ENCODE results near the gene TMC1.

TMC1 gene

GRCh38 chr9:72701510-72701909 is 180.1 kb downstream of the TMC1 start:
- H3K4me3 ChIP-seq (ENCODE audit: low read depth, low read length): no peak overlapping the region
- DNase-seq (ENCODE audit: low read depth): no peak
- TF ChIP-seq CTCF (IDR thresholded peaks at IDR 0.05; ENCODE audit: low read depth, low read length) (no peak), MYC (IDR thresholded peaks at IDR 0.05; ENCODE audit: low read depth, low read length) (no peak), POLR2A (IDR thresholded peaks at IDR 0.05; ENCODE audit: extremely low read depth, insufficient read length) (no peak)
- TF ChIP-seq, protein P1, sequence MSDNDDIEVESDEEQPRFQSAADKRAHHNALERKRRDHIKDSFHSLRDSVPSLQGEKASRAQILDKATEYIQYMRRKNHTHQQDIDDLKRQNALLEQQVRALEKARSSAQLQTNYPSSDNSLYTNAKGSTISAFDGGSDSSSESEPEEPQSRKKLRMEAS (IDR thresholded peaks at IDR 0.05; ENCODE audit: low read depth, low read length): no peak

DNA sequence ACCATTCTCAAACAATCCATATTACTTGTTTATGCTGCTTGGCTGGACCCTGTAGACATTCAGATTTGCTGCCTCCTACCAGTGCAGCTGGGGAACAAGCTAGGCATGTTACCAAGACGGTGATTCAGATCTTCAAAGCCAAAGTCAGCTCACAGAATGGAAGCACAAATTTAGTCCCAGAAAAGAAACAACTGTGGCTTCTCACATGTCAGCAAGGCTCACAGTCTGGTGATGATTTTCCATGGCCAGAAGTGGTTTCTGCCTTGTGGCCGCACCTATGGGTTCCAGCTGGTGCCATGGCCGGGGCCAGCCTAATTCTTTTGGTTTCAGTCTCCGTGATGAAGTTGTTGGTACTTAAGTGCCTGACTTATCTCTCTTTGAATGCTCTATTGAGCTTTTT is 182.2 kb downstream of the TMC1 start:
- no peak for DNase-seq (ENCODE audit: low read depth)
- TF ChIP-seq POLR2A (IDR thresholded peaks at IDR 0.05; ENCODE audit: extremely low read depth, insufficient read length) (no peak), MYC (IDR thresholded peaks at IDR 0.05; ENCODE audit: low read depth, low read length) (no peak), CTCF (IDR thresholded peaks at IDR 0.05; ENCODE audit: low read depth, low read length) (no peak)
- TF ChIP-seq, protein P1 (IDR thresholded peaks at IDR 0.05; ENCODE audit: low read depth, low read length): no peak
- no peak overlapping the region for H3K4me3 ChIP-seq (ENCODE audit: low read depth, low read length)

GRCh38 chr9:72704688-72705375 is 183.4 kb downstream of the TMC1 start:
- H3K4me3 ChIP-seq (ENCODE audit: low read depth, low read length): no peak overlapping the region
- no peak for DNase-seq (ENCODE audit: low read depth)
- TF ChIP-seq, protein P1 (IDR thresholded peaks at IDR 0.05; ENCODE audit: low read depth, low read length): no peak
- TF ChIP-seq CTCF (IDR thresholded peaks at IDR 0.05; ENCODE audit: low read depth, low read length): no peak
- TF ChIP-seq POLR2A (IDR thresholded peaks at IDR 0.05; ENCODE audit: extremely low read depth, insufficient read length): no peak
- no peak for TF ChIP-seq MYC (IDR thresholded peaks at IDR 0.05; ENCODE audit: low read depth, low read length)

- no peak for DNase-seq (ENCODE audit: low read depth)
- no peak overlapping the region for H3K4me3 ChIP-seq (ENCODE audit: low read depth, low read length)
- no peak for TF ChIP-seq POLR2A (IDR thresholded peaks at IDR 0.05; ENCODE audit: extremely low read depth, insufficient read length)
- TF ChIP-seq, protein P1 (IDR thresholded peaks at IDR 0.05; ENCODE audit: low read depth, low read length): no peak
- TF ChIP-seq MYC (IDR thresholded peaks at IDR 0.05; ENCODE audit: low read depth, low read length): no peak
- TF ChIP-seq CTCF (IDR thresholded peaks at IDR 0.05; ENCODE audit: low read depth, low read length): no peak
These were observed 197.1 kb downstream of the TMC1 start for GRCh38 chr9:72718503-72718902.

- TF ChIP-seq CTCF (IDR thresholded peaks at IDR 0.05; ENCODE audit: low read depth, low read length): no peak
- TF ChIP-seq, protein P1 (IDR thresholded peaks at IDR 0.05; ENCODE audit: low read depth, low read length): no peak
- TF ChIP-seq POLR2A (IDR thresholded peaks at IDR 0.05; ENCODE audit: extremely low read depth, insufficient read length): no peak
- TF ChIP-seq MYC (IDR thresholded peaks at IDR 0.05; ENCODE audit: low read depth, low read length): no peak
- H3K4me3 ChIP-seq (ENCODE audit: low read depth, low read length): no peak overlapping the region
- no peak for DNase-seq (ENCODE audit: low read depth)
These were observed 199.7 kb downstream of the TMC1 start for GRCh38 chr9:72721067-72721466.

Measured in NB4 (cell line).